ENCODE results near the gene PRKCB.

PRKCB gene

GRCh38 chr16:23922406-23922805 is 86.6 kb downstream of the PRKCB start:
- H3F3A ChIP-seq (ENCODE audit: low read depth), result no peaks in the 10 kb centered on the region
- no peaks in the 10 kb centered on the region for H3K9me2 ChIP-seq (replicated peaks; ENCODE audit: low read depth, low read length)
- no peak overlapping the region for H3K4me3 ChIP-seq (ENCODE audit: low read length, poor library complexity, severe bottlenecking)
- no peak overlapping the region for H3K4me2 ChIP-seq (ENCODE audit: low read depth, low read length, poor library complexity, severe bottlenecking)
- H2AFZ ChIP-seq (ENCODE audit: low read length), result no peak overlapping the region
- no peaks in the 10 kb centered on the region for H4K20me1 ChIP-seq (ENCODE audit: insufficient read depth, low read length, poor library complexity, severe bottlenecking)
- peaks cover 80% of the 10 kb centered on the region for H3K79me2 ChIP-seq (ENCODE audit: insufficient read depth, low read length)
- H3K9me3 ChIP-seq (ENCODE audit: insufficient read depth, low read depth, low read length), result no peaks in the 10 kb centered on the region
- no peaks in the 10 kb centered on the region for H3K27me3 ChIP-seq (ENCODE audit: insufficient read depth, low read length, poor library complexity, severe bottlenecking)
- no peak overlapping the region for H3K9ac ChIP-seq (ENCODE audit: low read depth, low read length, poor library complexity, severe bottlenecking)
- peaks cover 24% of the 10 kb centered on the region for H3K4me1 ChIP-seq (ENCODE audit: insufficient read depth, low read length, poor library complexity, severe bottlenecking)
- TF ChIP-seq CTCF (conservative IDR thresholded peaks at IDR 0.05; ENCODE audit: low read length), result no peak
- no peak for TF ChIP-seq EZH2phosphoT487 (IDR thresholded peaks at IDR 0.05; ENCODE audit: borderline replicate concordance)
- peaks cover 10% of the 10 kb centered on the region; the same call in 1 of the 2 replicates for H3K36me3 ChIP-seq (ENCODE audit: insufficient read depth, low read length)

GRCh38 chr16:23924128-23924527 is 88.3 kb downstream of the PRKCB start:
- H3K4me1 ChIP-seq (ENCODE audit: insufficient read depth, low read length, poor library complexity, severe bottlenecking), result peaks cover 25% of the 10 kb centered on the region
- H3K4me2 ChIP-seq (ENCODE audit: low read depth, low read length, poor library complexity, severe bottlenecking), result no peak overlapping the region
- no peak overlapping the region for H3K9ac ChIP-seq (ENCODE audit: low read depth, low read length, poor library complexity, severe bottlenecking)
- H3K9me3 ChIP-seq (ENCODE audit: insufficient read depth, low read depth, low read length), result no peaks in the 10 kb centered on the region
- no peak overlapping the region for H3K4me3 ChIP-seq (ENCODE audit: low read length, poor library complexity, severe bottlenecking)
- no peaks in the 10 kb centered on the region for H4K20me1 ChIP-seq (ENCODE audit: insufficient read depth, low read length, poor library complexity, severe bottlenecking)
- H3K36me3 ChIP-seq (ENCODE audit: insufficient read depth, low read length), result peaks cover 10% of the 10 kb centered on the region; the same call in 1 of the 2 replicates
- no peaks in the 10 kb centered on the region for H3K9me2 ChIP-seq (replicated peaks; ENCODE audit: low read depth, low read length)
- H3K27me3 ChIP-seq (ENCODE audit: insufficient read depth, low read length, poor library complexity, severe bottlenecking), result no peaks in the 10 kb centered on the region
- TF ChIP-seq EZH2phosphoT487 (IDR thresholded peaks at IDR 0.05; ENCODE audit: borderline replicate concordance) (no peak), CTCF (conservative IDR thresholded peaks at IDR 0.05; ENCODE audit: low read length) (no peak)
- H3F3A ChIP-seq (ENCODE audit: low read depth), result no peaks in the 10 kb centered on the region
- no peak overlapping the region for H2AFZ ChIP-seq (ENCODE audit: low read length)
- H3K79me2 ChIP-seq (ENCODE audit: insufficient read depth, low read length), result peaks cover 77% of the 10 kb centered on the region

GRCh38 chr16:23927796-23928195 is 92.0 kb downstream of the PRKCB start:
- no peaks in the 10 kb centered on the region for H3F3A ChIP-seq (ENCODE audit: low read depth)
- no peaks in the 10 kb centered on the region for H3K9me3 ChIP-seq (ENCODE audit: insufficient read depth, low read depth, low read length)
- peaks cover 10% of the 10 kb centered on the region; the same call in 1 of the 2 replicates for H3K36me3 ChIP-seq (ENCODE audit: insufficient read depth, low read length)
- H3K4me1 ChIP-seq (ENCODE audit: insufficient read depth, low read length, poor library complexity, severe bottlenecking), result peaks cover 7% of the 10 kb centered on the region
- H4K20me1 ChIP-seq (ENCODE audit: insufficient read depth, low read length, poor library complexity, severe bottlenecking), result no peaks in the 10 kb centered on the region
- H3K27me3 ChIP-seq (ENCODE audit: insufficient read depth, low read length, poor library complexity, severe bottlenecking), result no peaks in the 10 kb centered on the region
- H3K4me2 ChIP-seq (ENCODE audit: low read depth, low read length, poor library complexity, severe bottlenecking), result no peak overlapping the region
- no peak overlapping the region for H3K9ac ChIP-seq (ENCODE audit: low read depth, low read length, poor library complexity, severe bottlenecking)
- H2AFZ ChIP-seq (ENCODE audit: low read length), result no peak overlapping the region
- H3K79me2 ChIP-seq (ENCODE audit: insufficient read depth, low read length), result peaks cover 68% of the 10 kb centered on the region
- no peak for TF ChIP-seq CTCF (conservative IDR thresholded peaks at IDR 0.05; ENCODE audit: low read length)
- TF ChIP-seq EZH2phosphoT487 (IDR thresholded peaks at IDR 0.05; ENCODE audit: borderline replicate concordance), result no peak
- no peaks in the 10 kb centered on the region for H3K9me2 ChIP-seq (replicated peaks; ENCODE audit: low read depth, low read length)
- no peak overlapping the region for H3K4me3 ChIP-seq (ENCODE audit: low read length, poor library complexity, severe bottlenecking)
